22Rv1 (cell line): ENCODE data around the gene BEST1.

Experiments
- CTCF ChIP-seq: fragments of 450-650 bp; IDR thresholded peaks from 2 replicates; pipeline ENCODE4 v1.5.1; 2017; ENCODE audit warnings: mild to moderate bottlenecking
- ZFX ChIP-seq: fragments of 450-650 bp; IDR thresholded peaks from 2 replicates; pipeline ENCODE4 v1.6.1; 2017; ENCODE audit warnings: antibody characterized with exemption, borderline replicate concordance

GRCh38 chr11:61955422-61956135 is 5.4 kb downstream of the BEST1 start:
- TF ChIP-seq CTCF (no peak), ZFX (no peak)
